K562 (cell line): ENCODE data around the gene LBHD2. TPM values are rescaled to one million over a fixed set of nuclear protein-coding genes. Genes with fewer than 3 reads are reported as not detected.
A peak's percentile ranks its signal among the peaks of the same experiment; 100 is the strongest.

Experiments used
- ATAC-seq: fragments of 200-7000 bp; cut with Tn5 transposase; 3 replicates; pipeline ENCODE4 v1.9.1; 2020; ENCODE audit warnings: moderate library complexity
- BruUV-seq: library from RNA; stranded (reverse); fragments of 400-500 nt; replicated peaks from 2 replicates; lab custom pipeline; 2021; lab: Mats Ljungman, UMichigan
- CTCF ChIA-PET: fragments of 300-600 bp; formaldehyde crosslinking; extraction: SDS; loops from one replicate; lab custom pipeline; 2021; ENCODE audit warnings: low intra/inter-chr PET ratio; lab: Yijun Ruan, JAX
- POLR2A ChIA-PET: fragments of 300-600, 350-650 bp; sonication (Branson Sonifier 250); formaldehyde crosslinking; extraction: SDS; loops from one replicate; lab custom pipeline; 2021; ENCODE audit warnings: antibody characterized with exemption, inconsistent platforms; lab: Yijun Ruan, JAX
- DNase-seq, 4 experiments: peaks; one replicate each; pipeline versions ENCODE4 v3.0.0 to v3.0.0-alpha.2; 2011 to 2018; ENCODE audit warnings: low spot score in 3 of 4, mixed read lengths in 3 of 4; ENCODE audit errors: extremely low read depth in 1 of 4
- FAIRE-seq: peaks from 2 replicates; lab custom pipeline; 2011; peaks lifted over from hg19 to GRCh38; lab: Jason Lieb, UNC
- H2AFZ ChIP-seq: 2 replicates; pipeline ENCODE4 v1.6.0; 2011; ENCODE audit warnings: low read depth, low read length, control low read depth, inconsistent platforms
- H3K27ac ChIP-seq: fragments of 200-600 bp; 3 replicates; pipeline ENCODE4 v1.8.0; 2011; ENCODE audit warnings: low read depth, mild to moderate bottlenecking, control low read depth, inconsistent platforms, low read length, moderate library complexity, mixed read lengths; ENCODE audit errors: extremely low read depth
- H3K27me3 ChIP-seq, 2 experiments: fragments of 300-600 bp in 1 of 2; 2 replicates in 1 of 2; 3 replicates in 1 of 2; pipeline versions ENCODE4 v1.6.0 to v1.8.0; 2011; ENCODE audit warnings: inconsistent platforms in 2 of 2, low read length in 2 of 2, mild to moderate bottlenecking in 1 of 2, mixed read lengths in 1 of 2, moderate library complexity in 1 of 2; ENCODE audit not compliant: control insufficient read depth in 2 of 2, insufficient read depth in 2 of 2
- H3K36me3 ChIP-seq: fragments of 300-600 bp; 3 replicates; pipeline ENCODE4 v1.8.0; 2011; ENCODE audit warnings: mild to moderate bottlenecking, low read length, inconsistent platforms; ENCODE audit not compliant: control insufficient read depth, insufficient read depth
- H3K4me1 ChIP-seq, 2 experiments: fragments of 200-600 bp in 1 of 2; replicated peaks in 1 of 2; 2 replicates in 1 of 2; 3 replicates in 1 of 2; pipeline versions ENCODE4 v1.5.1 to v1.8.0; 2011; ENCODE audit warnings: inconsistent platforms in 2 of 2, low read length in 2 of 2, mild to moderate bottlenecking in 1 of 2, mixed read lengths in 1 of 2, moderate library complexity in 1 of 2; ENCODE audit not compliant: control insufficient read depth in 2 of 2, insufficient read depth in 2 of 2
- H3K4me2 ChIP-seq: 2 replicates; pipeline ENCODE4 v1.6.1; 2011; ENCODE audit warnings: low read length, control low read depth, inconsistent platforms, mixed read lengths; ENCODE audit not compliant: insufficient read depth
- H3K4me3 ChIP-seq: fragments of 200-600 bp; sonication (generic), shearing (Covaris generic); 2 replicates; pipeline ENCODE4 v1.5.1; 2016; ENCODE audit warnings: control low read depth, inconsistent platforms
- H3K79me2 ChIP-seq: fragments of 200-600 bp; 3 replicates; pipeline ENCODE4 v1.8.0; 2011; ENCODE audit warnings: low read length, inconsistent platforms; ENCODE audit not compliant: control insufficient read depth, insufficient read depth
- H3K9ac ChIP-seq, 2 experiments: 2 replicates each; pipeline versions ENCODE4 v1.6.0 to v1.6.1; 2011; ENCODE audit warnings: low read depth in 2 of 2, low read length in 2 of 2, control low read depth in 1 of 2, inconsistent platforms in 1 of 2, mild to moderate bottlenecking in 1 of 2, mixed read lengths in 1 of 2; ENCODE audit not compliant: insufficient read depth in 1 of 2
- H3K9me1 ChIP-seq: one replicate; pipeline ENCODE4 v1.6.0; 2011; ENCODE audit warnings: inconsistent platforms, mild to moderate bottlenecking, low read length, moderate library complexity; ENCODE audit not compliant: control insufficient read depth, insufficient read depth
- H3K9me3 ChIP-seq: replicated peaks from 2 replicates; pipeline ENCODE4 v1.5.1; 2011; ENCODE audit warnings: low read depth, low read length, inconsistent platforms; ENCODE audit not compliant: control insufficient read depth, insufficient read depth
- H4K20me1 ChIP-seq: replicated peaks from 2 replicates; pipeline ENCODE4 v1.6.1; 2011; ENCODE audit warnings: low read length, inconsistent platforms, mixed read lengths; ENCODE audit not compliant: control insufficient read depth, insufficient read depth
- ARHGAP35 ChIP-seq: fragments of 450-650 bp; IDR thresholded peaks from 2 replicates; pipeline ENCODE4 v1.6.1; 2018; ENCODE audit not compliant: partially characterized antibody
- CBX3 ChIP-seq, 2 experiments: IDR thresholded peaks; 1 replicate in 1 of 2; 2 replicates in 1 of 2; pipeline ENCODE4 v1.6.1; 2012; ENCODE audit warnings: inconsistent platforms in 2 of 2, low read length in 2 of 2, borderline replicate concordance in 1 of 2, control low read depth in 1 of 2
- HSF4 ChIP-seq: fragments of 250-450 bp; sonication (Bioruptor Pico); IDR thresholded peaks from 2 replicates; pipeline ENCODE4 v2.1.2; 2022; ENCODE audit warnings: mild to moderate bottlenecking, moderate library complexity, borderline replicate concordance
- KDM1A ChIP-seq, 2 experiments: fragments of 450-650 bp; IDR thresholded peaks; 2 replicates each; pipeline ENCODE4 v1.6.1; 2016; ENCODE audit warnings: mild to moderate bottlenecking in 2 of 2
- KDM5B ChIP-seq: fragments of 200-600 bp; sonication (generic); IDR thresholded peaks from 2 replicates; pipeline ENCODE4 v1.6.1; 2012; ENCODE audit warnings: low read depth, mild to moderate bottlenecking, moderate library complexity, low read length, control low read depth, inconsistent platforms; ENCODE audit not compliant: insufficient replicate concordance
- MAZ ChIP-seq, 2 experiments: fragments of 450-650 bp in 1 of 2; sonication (generic) in 1 of 2; formaldehyde crosslinking; IDR thresholded peaks in 1 of 2; conservative IDR thresholded peaks in 1 of 2; 2 replicates each; pipeline versions ENCODE4 v1.4.0 to v1.5.0; 2020; ENCODE audit warnings: mild to moderate bottlenecking in 1 of 2, missing genetic modification reagents in 1 of 2
- PCBP2 ChIP-seq: fragments of 200-400 bp; formaldehyde crosslinking; IDR thresholded peaks from 2 replicates; pipeline ENCODE4 v1.6.1; 2018; ENCODE audit warnings: low read length, low read depth, mild to moderate bottlenecking, moderate library complexity; ENCODE audit not compliant: poor library complexity, severe bottlenecking
- PHF8 ChIP-seq: fragments of 200-600 bp; sonication (generic); IDR thresholded peaks from 2 replicates; pipeline ENCODE4 v1.6.1; 2012; ENCODE audit warnings: mixed run types, mild to moderate bottlenecking, inconsistent platforms, low read length, moderate library complexity, borderline replicate concordance
- SMARCE1 ChIP-seq: fragments of 450-650 bp; IDR thresholded peaks from 2 replicates; pipeline ENCODE4 v1.7.1; 2016; ENCODE audit warnings: mild to moderate bottlenecking
- ZNF140 ChIP-seq: fragments of 250-450 bp; sonication (Bioruptor Pico); IDR thresholded peaks from 2 replicates; pipeline ENCODE4 v1.8.0; 2021; ENCODE audit warnings: moderate library complexity, mild to moderate bottlenecking, inconsistent platforms
- ZNF41 ChIP-seq: fragments of 250-450 bp; sonication (Bioruptor Pico); conservative IDR thresholded peaks from 2 replicates; pipeline ENCODE4 v1.4.0; 2020; ENCODE audit warnings: mild to moderate bottlenecking
- WGBS: fragments of 100-300 bp; shearing (Covaris generic); methylation state at CpG from one replicate; pipeline ENCODE4 v1.1.6; 2016; ENCODE audit warnings: low coverage, mixed read lengths; ENCODE audit not compliant: insufficient coverage; ENCODE audit errors: missing lambda C conversion rate; 5-methylcytosine and 5-hydroxymethylcytosine counted together
- in situ Hi-C: fragments of 300-500 bp; cut with MboI; formaldehyde crosslinking; loops from 4 replicates; pipeline ENCODE4 v1.15.0; 2018; ENCODE audit warnings: inconsistent platforms, mixed read lengths
- intact Hi-C: fragments of 100-400 bp; cut with micrococcal nuclease; formaldehyde crosslinking; loops from 2 replicates; pipeline ENCODE4 v1.14.2; 2022
- polyA plus RNA-seq, 8 experiments: library from polyadenylated mRNA; depleted of rRNA in 4 of 8; stranded (reverse) in 5 of 8; unstranded in 3 of 8; fragments of >200 nt; fragmentation: Nextera tagmentation in 2 of 8; fragmentation: Illumina TruSeq in 1 of 8; extraction: Ambion mirVana in 2 of 8; extraction: Trizol in 1 of 8; gene quantifications; 2 replicates each; pipeline versions ENCODE4 v1.2.1 to v1.2.3, GENCODE V29; 2011 to 2014; ENCODE audit warnings: inconsistent platforms in 1 of 8, missing spikeins in 1 of 8
- total RNA-seq, 7 experiments: library from RNA; depleted of rRNA in 6 of 7; stranded (reverse); fragments of >200 nt in 6 of 7; fragmentation: Illumina TruSeq in 2 of 7; extraction: Trizol in 2 of 7; gene quantifications; 2 replicates each; pipeline versions ENCODE4 v1.2.1 to v1.2.3, GENCODE V29; 2011 to 2021; ENCODE audit warnings: low replicate concordance in 1 of 7
- TF ChIP-seq, protein P1 (sequence below): fragments of 200-800 bp; sonication (Bioruptor generic); IDR thresholded peaks from 2 replicates; pipeline ENCODE4 v1.6.1; 2016; ENCODE audit warnings: missing genetic modification characterization, missing compliant biosample characterization
- TF ChIP-seq, protein P2 (sequence below): fragments of 150-350 bp; conservative IDR thresholded peaks from 2 replicates; pipeline ENCODE4 v1.6.1; 2014; ENCODE audit warnings: low read length

Gene LBHD2
- total and polyA plus RNA-seq, 9 of the 15 experiments (the other 6 are each of a cell fraction or from before 2014, with no cell fraction given), result not detected

DNA sequence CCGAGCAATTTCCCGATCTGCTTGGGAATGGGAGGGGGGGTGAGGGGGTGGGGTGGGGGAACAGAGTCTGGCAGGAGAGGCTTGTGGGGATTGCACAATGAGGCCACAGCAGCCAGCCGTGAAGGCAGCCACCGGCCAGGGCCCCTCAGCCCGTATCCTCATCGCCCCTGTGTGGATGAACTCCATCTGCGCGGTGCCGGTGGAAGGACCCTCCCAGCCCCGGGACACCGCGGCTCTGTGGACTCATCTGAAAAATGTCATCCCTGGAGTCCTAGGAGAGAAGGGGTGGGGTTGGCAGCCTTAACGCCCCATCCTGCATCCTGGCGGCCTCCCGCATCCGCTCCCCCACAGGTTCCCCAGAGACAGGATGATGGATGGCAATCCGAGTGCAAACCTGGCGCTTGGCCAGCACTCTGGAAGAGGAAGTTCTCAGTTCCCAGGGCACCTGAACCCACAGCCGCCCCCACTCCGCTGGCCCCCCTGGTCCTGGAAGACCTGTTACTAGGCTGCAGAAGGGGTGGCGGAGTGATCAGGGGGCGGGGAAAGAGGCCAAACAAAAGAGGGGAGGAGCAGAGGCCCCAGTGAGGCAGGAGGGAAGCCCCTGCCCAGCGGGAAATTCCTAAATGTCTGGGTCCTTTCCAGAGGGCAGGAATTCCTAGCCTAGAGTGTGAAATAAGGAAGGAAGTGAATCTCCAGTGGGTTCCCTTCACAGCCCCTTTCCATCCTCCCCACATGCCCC, 38.0 kb downstream of the LBHD2 start:
- peak overlapping the region; percentile 72 for H3K4me2 ChIP-seq
- CTCF ChIA-PET, result no interaction called here
- TF ChIP-seq KDM1A (IDR thresholded peaks at IDR 0.05) (peak in 1 of 2 experiments; percentile 78; a peak in 2 of 4 replicates), KDM5B (no peak), ARHGAP35 (no peak), ZNF41 (CRISPR knock-in tag) (no peak), HSF4 (CRISPR knock-in tag) (no peak), CBX3 (IDR thresholded peaks at IDR 0.05; ENCODE audit: borderline replicate concordance in 1 of 2, low read length in 2 of 2) (no peak), MAZ (CRISPR knock-in tag; conservative IDR thresholded peaks at IDR 0.05 in 1 of 2, IDR thresholded peaks at IDR 0.05 in 1 of 2) (peak in 1 of 2 experiments; percentile 27; a peak in 1 of 4 replicates), SMARCE1 (peak; percentile 56; the same call in 1 of the 2 replicates), PCBP2 (no peak), ZNF140 (CRISPR knock-in tag) (no peak), PHF8 (no peak)
- TF ChIP-seq, protein P1, sequence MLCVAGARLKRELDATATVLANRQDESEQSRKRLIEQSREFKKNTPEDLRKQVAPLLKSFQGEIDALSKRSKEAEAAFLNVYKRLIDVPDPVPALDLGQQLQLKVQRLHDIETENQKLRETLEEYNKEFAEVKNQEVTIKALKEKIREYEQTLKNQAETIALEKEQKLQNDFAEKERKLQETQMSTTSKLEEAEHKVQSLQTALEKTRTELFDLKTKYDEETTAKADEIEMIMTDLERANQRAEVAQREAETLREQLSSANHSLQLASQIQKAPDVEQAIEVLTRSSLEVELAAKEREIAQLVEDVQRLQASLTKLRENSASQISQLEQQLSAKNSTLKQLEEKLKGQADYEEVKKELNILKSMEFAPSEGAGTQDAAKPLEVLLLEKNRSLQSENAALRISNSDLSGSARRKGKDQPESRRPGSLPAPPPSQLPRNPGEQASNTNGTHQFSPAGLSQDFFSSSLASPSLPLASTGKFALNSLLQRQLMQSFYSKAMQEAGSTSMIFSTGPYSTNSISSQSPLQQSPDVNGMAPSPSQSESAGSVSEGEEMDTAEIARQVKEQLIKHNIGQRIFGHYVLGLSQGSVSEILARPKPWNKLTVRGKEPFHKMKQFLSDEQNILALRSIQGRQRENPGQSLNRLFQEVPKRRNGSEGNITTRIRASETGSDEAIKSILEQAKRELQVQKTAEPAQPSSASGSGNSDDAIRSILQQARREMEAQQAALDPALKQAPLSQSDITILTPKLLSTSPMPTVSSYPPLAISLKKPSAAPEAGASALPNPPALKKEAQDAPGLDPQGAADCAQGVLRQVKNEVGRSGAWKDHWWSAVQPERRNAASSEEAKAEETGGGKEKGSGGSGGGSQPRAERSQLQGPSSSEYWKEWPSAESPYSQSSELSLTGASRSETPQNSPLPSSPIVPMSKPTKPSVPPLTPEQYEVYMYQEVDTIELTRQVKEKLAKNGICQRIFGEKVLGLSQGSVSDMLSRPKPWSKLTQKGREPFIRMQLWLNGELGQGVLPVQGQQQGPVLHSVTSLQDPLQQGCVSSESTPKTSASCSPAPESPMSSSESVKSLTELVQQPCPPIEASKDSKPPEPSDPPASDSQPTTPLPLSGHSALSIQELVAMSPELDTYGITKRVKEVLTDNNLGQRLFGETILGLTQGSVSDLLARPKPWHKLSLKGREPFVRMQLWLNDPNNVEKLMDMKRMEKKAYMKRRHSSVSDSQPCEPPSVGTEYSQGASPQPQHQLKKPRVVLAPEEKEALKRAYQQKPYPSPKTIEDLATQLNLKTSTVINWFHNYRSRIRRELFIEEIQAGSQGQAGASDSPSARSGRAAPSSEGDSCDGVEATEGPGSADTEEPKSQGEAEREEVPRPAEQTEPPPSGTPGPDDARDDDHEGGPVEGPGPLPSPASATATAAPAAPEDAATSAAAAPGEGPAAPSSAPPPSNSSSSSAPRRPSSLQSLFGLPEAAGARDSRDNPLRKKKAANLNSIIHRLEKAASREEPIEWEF (CRISPR knock-in tag), result no peak
- TF ChIP-seq, protein P2, sequence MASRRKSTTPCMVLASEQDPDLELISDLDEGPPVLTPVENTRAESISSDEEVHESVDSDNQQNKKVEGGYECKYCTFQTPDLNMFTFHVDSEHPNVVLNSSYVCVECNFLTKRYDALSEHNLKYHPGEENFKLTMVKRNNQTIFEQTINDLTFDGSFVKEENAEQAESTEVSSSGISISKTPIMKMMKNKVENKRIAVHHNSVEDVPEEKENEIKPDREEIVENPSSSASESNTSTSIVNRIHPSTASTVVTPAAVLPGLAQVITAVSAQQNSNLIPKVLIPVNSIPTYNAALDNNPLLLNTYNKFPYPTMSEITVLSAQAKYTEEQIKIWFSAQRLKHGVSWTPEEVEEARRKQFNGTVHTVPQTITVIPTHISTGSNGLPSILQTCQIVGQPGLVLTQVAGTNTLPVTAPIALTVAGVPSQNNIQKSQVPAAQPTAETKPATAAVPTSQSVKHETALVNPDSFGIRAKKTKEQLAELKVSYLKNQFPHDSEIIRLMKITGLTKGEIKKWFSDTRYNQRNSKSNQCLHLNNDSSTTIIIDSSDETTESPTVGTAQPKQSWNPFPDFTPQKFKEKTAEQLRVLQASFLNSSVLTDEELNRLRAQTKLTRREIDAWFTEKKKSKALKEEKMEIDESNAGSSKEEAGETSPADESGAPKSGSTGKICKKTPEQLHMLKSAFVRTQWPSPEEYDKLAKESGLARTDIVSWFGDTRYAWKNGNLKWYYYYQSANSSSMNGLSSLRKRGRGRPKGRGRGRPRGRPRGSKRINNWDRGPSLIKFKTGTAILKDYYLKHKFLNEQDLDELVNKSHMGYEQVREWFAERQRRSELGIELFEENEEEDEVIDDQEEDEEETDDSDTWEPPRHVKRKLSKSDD, result no peak

More for the DNA sequence above, 38.0 kb downstream of the LBHD2 start:
- no peaks in the 10 kb centered on the region for H3K27me3 ChIP-seq
- no peaks in the 10 kb centered on the region for H3K9me1 ChIP-seq
- peaks cover 21% of the 10 kb centered on the region for H3K79me2 ChIP-seq
- H3K9me3 ChIP-seq, result no peaks in the 10 kb centered on the region
- peak; percentile 62 to 90 (median 68) for DNase-seq
- BruUV-seq, result no TSS peak
- FAIRE-seq, result no peak
- peaks cover 14% of the 10 kb centered on the region; the same call in 1 of the 3 replicates for H3K36me3 ChIP-seq
- ATAC-seq, result peak; percentile 44
- WGBS, result 5% methylated on average over 14 of the region's 23 CpGs
- POLR2A ChIA-PET, result interaction anchor here (0.5 kb wide), 1 partner anchor 418 kb away, joined by 3 read pairs; no protein-coding TSS in a partner anchor
- H3K27ac ChIP-seq, result peak overlapping the region; percentile 81; the same call in 2 of the 3 replicates
- peak overlapping the region; percentile 64 to 94; a peak in 3 of 4 replicates for H3K9ac ChIP-seq
- in situ Hi-C loops, result no loop called here
- intact Hi-C loops, result no loop called here
- peak overlapping the region; percentile 80 for H2AFZ ChIP-seq
- H4K20me1 ChIP-seq, result no peaks in the 10 kb centered on the region
- H3K4me1 ChIP-seq, result peaks cover 29 to 85% of the 10 kb centered on the region in 2 experiments
- H3K4me3 ChIP-seq, result no peak overlapping the region
